Epidermal melanocyte (primary cell): ENCODE results near the gene THSD4.

ENCODE experiments used
- DNase-seq: peaks from one replicate; pipeline ENCODE4 v3.0.0; 2011; ENCODE audit warnings: low spot score; ENCODE audit not compliant: insufficient read length

The THSD4 gene

GRCh38 chr15:71572452-71573053, 457.3 kb downstream of the THSD4 start:
- no peak for DNase-seq

GRCh38 chr15:71573599-71573998, 458.3 kb downstream of the THSD4 start:
- no peak for DNase-seq

GRCh38 chr15:71575474-71576045, 460.3 kb downstream of the THSD4 start:
- DNase-seq = no peak

GRCh38 chr15:71577071-71577470, 461.8 kb downstream of the THSD4 start:
- DNase-seq = no peak

- DNase-seq = no peak
These were observed 466.2 kb downstream of the THSD4 start for GRCh38 chr15:71581398-71581930.

- DNase-seq = no peak
These were observed 469.9 kb downstream of the THSD4 start for GRCh38 chr15:71585159-71585558.

GRCh38 chr15:71586463-71586862, 471.2 kb downstream of the THSD4 start:
- DNase-seq = no peak

GRCh38 chr15:71588746-71589145, 473.5 kb downstream of the THSD4 start:
- no peak for DNase-seq

GRCh38 chr15:71591057-71591456, 475.8 kb downstream of the THSD4 start:
- no peak for DNase-seq

- DNase-seq = no peak
These were observed 476.9 kb downstream of the THSD4 start for GRCh38 chr15:71592203-71592602.

- no peak for DNase-seq
These were observed 480.7 kb downstream of the THSD4 start for GRCh38 chr15:71595846-71596553.

- DNase-seq = no peak
These were observed 481.4 kb downstream of the THSD4 start for GRCh38 chr15:71596672-71597071.

- DNase-seq = no peak
These were observed 481.9 kb downstream of the THSD4 start for GRCh38 chr15:71597126-71597525.

- no peak for DNase-seq
These were observed 482.4 kb downstream of the THSD4 start for GRCh38 chr15:71597637-71598036.

- no peak for DNase-seq
These were observed 483.5 kb downstream of the THSD4 start for GRCh38 chr15:71598741-71599140.

- DNase-seq = no peak
These were observed 484.3 kb downstream of the THSD4 start for GRCh38 chr15:71599418-71600151.

- no peak for DNase-seq
These were observed 485.0 kb downstream of the THSD4 start for GRCh38 chr15:71600237-71600636.

GRCh38 chr15:71601038-71601834, 486.0 kb downstream of the THSD4 start:
- DNase-seq = no peak

GRCh38 chr15:71603379-71603778, 488.1 kb downstream of the THSD4 start:
- no peak for DNase-seq

GRCh38 chr15:71607383-71607782, 492.1 kb downstream of the THSD4 start:
- no peak for DNase-seq
